Putamen (tissue), 1 donor: ENCODE measurements around the gene RGS5.

Experiments
- DNase-seq: peaks from one replicate; pipeline ENCODE4 v3.0.0-alpha.2; 2016; ENCODE audit warnings: low spot score

The RGS5 gene

GRCh38 chr1:163182330-163182949 is 20.3 kb downstream of the RGS5 start:
- DNase-seq, result no peak

GRCh38 chr1:163178628-163179027 is 24.1 kb downstream of the RGS5 start:
- DNase-seq, result no peak

GRCh38 chr1:163176797-163177196 is 25.9 kb downstream of the RGS5 start:
- no peak for DNase-seq

GRCh38 chr1:163174524-163175437 is 27.9 kb downstream of the RGS5 start:
- DNase-seq, result peak; percentile 57

GRCh38 chr1:163173121-163173520 is 29.6 kb downstream of the RGS5 start:
- DNase-seq, result no peak

GRCh38 chr1:163172596-163172995 is 30.1 kb downstream of the RGS5 start:
- DNase-seq, result no peak

- no peak for DNase-seq
Observed at GRCh38 chr1:163171826-163172225, 30.9 kb downstream of the RGS5 start.

- no peak for DNase-seq
Observed at GRCh38 chr1:163170975-163171676, 31.6 kb downstream of the RGS5 start.

GRCh38 chr1:163170331-163170730 is 32.4 kb downstream of the RGS5 start:
- DNase-seq, result no peak

GRCh38 chr1:163169553-163169952 is 33.2 kb downstream of the RGS5 start:
- no peak for DNase-seq

- DNase-seq, result peak; percentile 27
Observed at GRCh38 chr1:163168053-163168452, 34.7 kb downstream of the RGS5 start.

GRCh38 chr1:163166886-163167555 is 35.7 kb downstream of the RGS5 start:
- no peak for DNase-seq

- DNase-seq, result no peak
Observed at GRCh38 chr1:163165119-163165518, 37.6 kb downstream of the RGS5 start.

GRCh38 chr1:163163881-163164582 is 38.7 kb downstream of the RGS5 start:
- no peak for DNase-seq

- no peak for DNase-seq
Observed at GRCh38 chr1:163163163-163163562, 39.6 kb downstream of the RGS5 start.

- DNase-seq, result no peak
Observed at GRCh38 chr1:163162381-163162914, 40.3 kb downstream of the RGS5 start.

- DNase-seq, result no peak
Observed at GRCh38 chr1:163161841-163162240, 40.9 kb downstream of the RGS5 start.

GRCh38 chr1:163161337-163161736 is 41.4 kb downstream of the RGS5 start:
- no peak for DNase-seq

GRCh38 chr1:163155606-163156005 is 47.1 kb downstream of the RGS5 start:
- DNase-seq, result no peak

- DNase-seq, result no peak
Observed at GRCh38 chr1:163148911-163149310, 53.8 kb downstream of the RGS5 start.

- DNase-seq, result no peak
Observed at GRCh38 chr1:163147019-163147418, 55.7 kb downstream of the RGS5 start.
